ENCODE results near the gene SETBP1. TPM values are rescaled to one million over a fixed set of nuclear protein-coding genes. Genes with fewer than 3 reads are reported as not detected.

The SETBP1 gene
- total and polyA plus RNA-seq, 9 of the 15 experiments (the other 6 are each of a cell fraction or from before 2014, with no cell fraction given) = under 0.01 to 0.13 (median 0.04) TPM

- in situ Hi-C loops (cut with MboI) = no loop called here
- Histone ChIP-seq H3K4me1 (replicated peaks in 1 of 2; ENCODE audit: control insufficient read depth in 2 of 2, insufficient read depth in 2 of 2, low read length in 2 of 2) (no peaks in the 10 kb centered on the region; a peak in 2 of 5 replicates), H3K4me2 (ENCODE audit: insufficient read depth, low read length) (no peak overlapping the region), H3K9ac (ENCODE audit: insufficient read depth in 1 of 2, low read depth in 2 of 2, low read length in 2 of 2) (no peak overlapping the region), H2AFZ (ENCODE audit: low read depth, low read length) (no peak overlapping the region), H3K9me1 (ENCODE audit: control insufficient read depth, insufficient read depth, low read length) (no peaks in the 10 kb centered on the region), H3K36me3 (ENCODE audit: control insufficient read depth, insufficient read depth, low read length) (no peaks in the 10 kb centered on the region), H3K79me2 (ENCODE audit: control insufficient read depth, insufficient read depth, low read length) (no peaks in the 10 kb centered on the region), H3K27ac (ENCODE audit: extremely low read depth, low read depth, low read length) (no peak overlapping the region), H3K4me3 (no peak overlapping the region), H4K20me1 (replicated peaks; ENCODE audit: control insufficient read depth, insufficient read depth, low read length) (no peaks in the 10 kb centered on the region), H3K27me3 (ENCODE audit: control insufficient read depth in 2 of 2, insufficient read depth in 2 of 2, low read length in 2 of 2) (no peaks in the 10 kb centered on the region), H3K9me3 (replicated peaks; ENCODE audit: control insufficient read depth, insufficient read depth, low read depth, low read length) (no peaks in the 10 kb centered on the region)
- ATAC-seq (no peak), DNase-seq (ENCODE audit: extremely low read depth in 1 of 4, low spot score in 3 of 4) (no peak), FAIRE-seq (no peak)
- no peak for TF ChIP-seq MYBL2 (IDR thresholded peaks at IDR 0.05; ENCODE audit: low read depth)
- no peak for TF ChIP-seq MYBL2 (CRISPR knock-in tag; IDR thresholded peaks at IDR 0.05; ENCODE audit: borderline replicate concordance)
- TF ChIP-seq MYC (IDR thresholded peaks at IDR 0.05; ENCODE audit: low read depth, low read length) = no peak
- TF ChIP-seq MYC (CRISPR knock-in tag; IDR thresholded peaks at IDR 0.05; ENCODE audit: borderline replicate concordance, low read depth) = no peak
- TF ChIP-seq TCFL5 (CRISPR knock-in tag; conservative IDR thresholded peaks at IDR 0.05) = no peak
- TF ChIP-seq ZNF253 (CRISPR knock-in tag; conservative IDR thresholded peaks at IDR 0.05) = no peak
- no peak for TF ChIP-seq TGIF2 (CRISPR knock-in tag; IDR thresholded peaks at IDR 0.05)
- no peak for TF ChIP-seq E2F5 (CRISPR knock-in tag; IDR thresholded peaks at IDR 0.05)
- no peak for TF ChIP-seq NONO (IDR thresholded peaks at IDR 0.05; ENCODE audit: low read depth in 2 of 2, low read length in 1 of 2)
- TF ChIP-seq THAP7 (CRISPR knock-in tag; IDR thresholded peaks at IDR 0.05) = no peak
- no peak for TF ChIP-seq TRIM25 (IDR thresholded peaks at IDR 0.05; ENCODE audit: borderline replicate concordance)
- no peak for TF ChIP-seq ZEB2 (IDR thresholded peaks at IDR 0.05)
- TF ChIP-seq PHF20 (IDR thresholded peaks at IDR 0.05; ENCODE audit: partially characterized antibody) = no peak
- TF ChIP-seq GTF2A2 (tag; IDR thresholded peaks at IDR 0.05) = no peak
- no peak for TF ChIP-seq HIVEP1 (CRISPR knock-in tag; IDR thresholded peaks at IDR 0.05)
- no peak for TF ChIP-seq NFYB (IDR thresholded peaks at IDR 0.05; ENCODE audit: extremely low read depth, insufficient read length)
- TF ChIP-seq HES1 (IDR thresholded peaks at IDR 0.05; ENCODE audit: low read depth) = no peak
- no peak for TF ChIP-seq U2AF2 (optimal IDR thresholded peaks at IDR 0.05; ENCODE audit: low read depth, low read length)
- no peak for TF ChIP-seq ZBTB12 (CRISPR knock-in tag; IDR thresholded peaks at IDR 0.05)
- no peak for TF ChIP-seq SNAPC5 (CRISPR knock-in tag; IDR thresholded peaks at IDR 0.05)
- WGBS (ENCODE audit: insufficient coverage, low coverage, missing lambda C conversion rate) = 8% methylated on average over 3 of the region's 3 CpGs
- POLR2A ChIA-PET = no interaction called here
- no TSS peak for BruUV-seq (replicated peaks)
- intact Hi-C loops (cut with micrococcal nuclease) = no loop called here
- CTCF ChIA-PET (ENCODE audit: low intra/inter-chr PET ratio) = no interaction called here
These were observed 365.5 kb downstream of the SETBP1 start for GRCh38 chr18:45046228-45046627.
